Neural cell (in vitro differentiated cells): Measurements from ENCODE around the gene ZFP69.

ENCODE experiments used
- EP300 ChIP-seq: fragments of 450-650 bp; conservative IDR thresholded peaks from 2 replicates; pipeline ENCODE4 v1.6.1; 2014; ENCODE audit warnings: antibody characterized with exemption, mild to moderate bottlenecking, moderate library complexity; ENCODE audit not compliant: poor library complexity, severe bottlenecking
- EZH2 ChIP-seq: fragments of 200-600, 300-800 bp; shearing (Covaris generic), sonication (generic); IDR thresholded peaks from 2 replicates; pipeline ENCODE4 v1.6.1; 2014; ENCODE audit warnings: antibody characterized with exemption, low read length, borderline replicate concordance, mild to moderate bottlenecking; ENCODE audit not compliant: insufficient read depth, poor library complexity, severe bottlenecking
- MXI1 ChIP-seq: fragments of 450-650 bp; conservative IDR thresholded peaks from 2 replicates; pipeline ENCODE4 v1.6.1; 2014; ENCODE audit warnings: antibody characterized with exemption, mild to moderate bottlenecking; ENCODE audit not compliant: poor library complexity, severe bottlenecking
- TF ChIP-seq, protein P1 (sequence below): fragments of 450-650 bp; IDR thresholded peaks from 2 replicates; pipeline ENCODE4 v1.5.1; 2014; ENCODE audit warnings: antibody characterized with exemption, mild to moderate bottlenecking, moderate library complexity; ENCODE audit not compliant: poor library complexity, severe bottlenecking

DNA sequence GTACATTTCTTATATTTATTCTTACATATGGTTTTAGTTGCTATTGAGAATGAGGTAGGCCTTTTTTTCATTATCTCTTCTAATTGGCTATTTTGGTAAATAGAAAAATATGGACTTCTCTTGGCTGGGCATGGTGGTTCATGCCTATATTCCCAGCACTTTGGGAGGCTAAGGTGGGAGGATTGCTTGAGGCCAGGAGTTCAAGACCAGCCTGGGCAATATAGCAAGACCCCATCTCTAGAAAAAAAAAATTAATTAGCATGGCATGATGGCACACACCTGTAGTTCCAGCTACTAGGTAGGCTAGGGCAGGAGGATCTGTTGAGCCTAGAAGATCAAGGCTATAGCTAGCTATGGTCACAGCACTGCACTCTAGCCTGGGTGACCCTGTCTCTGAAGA is 57.5 kb downstream of the ZFP69 start:
- TF ChIP-seq EP300 (no peak), EZH2 (no peak), MXI1 (no peak)
- TF ChIP-seq, protein P1, sequence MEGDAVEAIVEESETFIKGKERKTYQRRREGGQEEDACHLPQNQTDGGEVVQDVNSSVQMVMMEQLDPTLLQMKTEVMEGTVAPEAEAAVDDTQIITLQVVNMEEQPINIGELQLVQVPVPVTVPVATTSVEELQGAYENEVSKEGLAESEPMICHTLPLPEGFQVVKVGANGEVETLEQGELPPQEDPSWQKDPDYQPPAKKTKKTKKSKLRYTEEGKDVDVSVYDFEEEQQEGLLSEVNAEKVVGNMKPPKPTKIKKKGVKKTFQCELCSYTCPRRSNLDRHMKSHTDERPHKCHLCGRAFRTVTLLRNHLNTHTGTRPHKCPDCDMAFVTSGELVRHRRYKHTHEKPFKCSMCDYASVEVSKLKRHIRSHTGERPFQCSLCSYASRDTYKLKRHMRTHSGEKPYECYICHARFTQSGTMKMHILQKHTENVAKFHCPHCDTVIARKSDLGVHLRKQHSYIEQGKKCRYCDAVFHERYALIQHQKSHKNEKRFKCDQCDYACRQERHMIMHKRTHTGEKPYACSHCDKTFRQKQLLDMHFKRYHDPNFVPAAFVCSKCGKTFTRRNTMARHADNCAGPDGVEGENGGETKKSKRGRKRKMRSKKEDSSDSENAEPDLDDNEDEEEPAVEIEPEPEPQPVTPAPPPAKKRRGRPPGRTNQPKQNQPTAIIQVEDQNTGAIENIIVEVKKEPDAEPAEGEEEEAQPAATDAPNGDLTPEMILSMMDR = no peak
